Small intestine (tissue), 7 donors: ENCODE data around the gene PHTF2. TPM values are rescaled to one million over a fixed set of nuclear protein-coding genes. Genes with fewer than 3 reads are reported as not detected.

Source experiments
- DNase-seq, 2 donors: peaks; one replicate each; pipeline versions ENCODE4 v3.0.0 to v3.0.0-alpha.2; 2013
- FAIRE-seq: peaks from 2 replicates; lab custom pipeline; 2012; peaks lifted over from hg19 to GRCh38; lab: Jason Lieb, UNC
- H3K27ac ChIP-seq, 3 donors: one replicate each; pipeline ENCODE4 v1.5.1; 2013; ENCODE audit warnings: low read length in 2 of 3, mild to moderate bottlenecking in 2 of 3, control low read depth in 1 of 3, inconsistent platforms in 1 of 3, low read depth in 1 of 3, moderate library complexity in 1 of 3
- H3K27me3 ChIP-seq, 3 donors: one replicate each; pipeline ENCODE4 v1.6.1; 2013; ENCODE audit warnings: low read length in 3 of 3, inconsistent platforms in 1 of 3; ENCODE audit not compliant: control insufficient read depth in 3 of 3, insufficient read depth in 3 of 3
- H3K36me3 ChIP-seq, 3 donors: one replicate each; pipeline ENCODE4 v1.6.1; 2013; ENCODE audit warnings: low read length in 3 of 3, inconsistent platforms in 1 of 3, low read depth in 1 of 3, mild to moderate bottlenecking in 1 of 3, moderate library complexity in 1 of 3; ENCODE audit not compliant: control insufficient read depth in 3 of 3, insufficient read depth in 2 of 3
- H3K4me1 ChIP-seq, 3 donors: one replicate each; pipeline ENCODE4 v1.6.1; 2013; ENCODE audit warnings: low read length in 2 of 3, inconsistent platforms in 1 of 3, low read depth in 1 of 3, mild to moderate bottlenecking in 1 of 3, moderate library complexity in 1 of 3; ENCODE audit not compliant: control insufficient read depth in 3 of 3, insufficient read depth in 2 of 3
- H3K4me3 ChIP-seq, 3 donors: one replicate each; pipeline ENCODE4 v1.5.1; 2013; ENCODE audit warnings: low read length in 3 of 3, control low read depth in 1 of 3, inconsistent platforms in 1 of 3, low read depth in 1 of 3, mild to moderate bottlenecking in 1 of 3, moderate library complexity in 1 of 3
- H3K9me3 ChIP-seq, 2 donors: one replicate each; pipeline ENCODE4 v1.6.1; 2013; ENCODE audit warnings: low read depth in 1 of 2, low read length in 1 of 2; ENCODE audit not compliant: control insufficient read depth in 2 of 2, insufficient read depth in 1 of 2
- WGBS, 3 donors: extraction: QIAGEN DNeasy Blood & Tissue Kit; methylation state at CpG; one replicate each; pipeline ENCODE4 v1.1.7; 2013; 5-methylcytosine and 5-hydroxymethylcytosine counted together
- polyA plus RNA-seq, 4 donors: library from polyadenylated mRNA; stranded (reverse) in 3 of 4; unstranded in 1 of 4; fragments of 200-250 nt in 3 of 4; fragments of 120-200 nt in 1 of 4; gene quantifications; one replicate each; pipeline versions ENCODE4 v1.2.1 to v1.2.3, GENCODE V29; 2013
- donor health status: healthy with polysubstance abuse.
- donor health status: control.
- donor health status: control.
- donor health status: Bipolar disorder and iron deficiency.
- donor health status: healthy.

PHTF2 gene
- polyA plus RNA-seq, 4 donors = 1.8 to 10.1 (median 2.7) TPM

DNA sequence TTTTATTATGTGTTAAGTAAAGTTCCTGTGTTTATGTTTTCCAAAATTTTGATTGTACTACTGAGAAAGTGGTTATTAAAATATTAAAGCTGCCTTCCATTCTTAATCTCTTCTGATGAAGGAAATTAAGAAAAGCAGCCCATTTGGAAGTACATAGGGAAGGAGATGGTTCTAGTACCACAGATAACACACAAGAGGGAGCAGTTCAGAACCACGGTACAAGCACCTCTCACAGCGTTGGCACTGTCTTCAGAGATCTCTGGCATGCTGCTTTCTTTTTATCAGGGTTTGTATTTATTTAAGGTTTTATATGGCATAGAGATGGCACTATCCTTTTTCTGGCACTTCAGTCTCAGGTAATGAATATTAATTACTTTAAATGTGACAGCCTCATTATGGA lies 111.6 kb downstream of the PHTF2 start:
- FAIRE-seq (no peak), DNase-seq (no peak)
- Histone ChIP-seq H3K36me3 (peaks cover 0 to 10% (median 0%) of the 10 kb centered on the region in 3 donors), H3K4me3 (no peak overlapping the region), H3K27me3 (no peaks in the 10 kb centered on the region), H3K27ac (no peak overlapping the region), H3K4me1 (no peaks in the 10 kb centered on the region), H3K9me3 (no peaks in the 10 kb centered on the region)
- 60 to 80% (median 67%) methylated on average over 2 of the region's 2 CpGs for WGBS, 3 donors

DNA sequence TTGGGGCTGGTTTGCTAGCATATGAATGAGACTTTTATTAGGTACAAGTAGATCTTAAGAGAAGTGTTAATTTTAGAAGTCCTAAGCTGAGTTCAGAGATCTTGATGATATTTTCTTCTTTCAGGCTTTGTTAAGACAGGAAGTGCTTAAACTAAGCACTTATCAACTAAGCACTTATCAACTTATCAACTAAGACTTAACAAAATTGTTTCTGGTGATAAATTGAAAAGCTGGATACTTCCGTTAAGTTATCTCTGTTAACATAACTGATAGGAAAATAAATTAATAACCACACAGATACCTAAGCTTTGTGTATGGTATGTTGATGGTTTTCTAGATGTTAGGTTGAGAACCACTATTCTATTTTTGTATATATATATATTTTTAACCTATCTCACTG lies 113.7 kb downstream of the PHTF2 start:
- Histone ChIP-seq H3K27me3 (no peaks in the 10 kb centered on the region), H3K4me3 (no peak overlapping the region), H3K27ac (no peak overlapping the region), H3K4me1 (no peaks in the 10 kb centered on the region), H3K9me3 (no peaks in the 10 kb centered on the region), H3K36me3 (peaks cover 0 to 4% (median 0%) of the 10 kb centered on the region in 3 donors)
- 43 to 63% (median 62%) methylated on average over 1 of the region's 1 CpG for whole genome bisulfite sequencing, 3 donors
- no peak for DNase-seq
- FAIRE-seq = no peak

DNA sequence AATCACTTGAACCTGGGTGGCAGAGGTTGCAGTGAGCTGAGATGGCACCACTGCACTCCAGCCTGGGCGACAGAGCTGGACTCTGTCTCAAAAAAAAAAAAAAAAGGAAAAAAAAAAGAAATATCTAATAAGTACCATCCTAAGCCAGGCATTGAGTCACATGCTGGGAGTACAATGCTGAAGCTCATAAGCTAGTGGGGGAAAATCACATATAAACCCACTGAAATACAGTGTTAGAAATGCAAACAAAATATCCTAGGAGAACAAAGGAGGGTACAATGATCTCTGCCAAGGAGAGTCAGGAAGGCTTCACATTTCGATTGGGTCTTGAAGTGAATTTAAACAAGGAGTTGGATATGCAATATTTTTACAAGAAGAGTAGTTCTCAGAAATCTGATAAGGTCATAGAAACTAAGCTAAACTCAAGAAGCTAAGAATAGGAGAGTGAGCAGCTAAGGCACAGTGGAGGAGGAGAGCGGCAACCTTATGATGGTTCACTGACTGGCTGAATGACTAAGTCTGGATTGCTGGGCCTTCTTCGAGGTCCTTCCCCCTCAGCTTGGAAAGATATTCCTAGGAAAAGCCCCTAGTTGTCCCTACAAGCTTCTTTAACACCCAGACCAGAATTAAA lies 115.5 kb downstream of the PHTF2 start:
- 91 to 95% (median 91%) methylated on average over 4 of the region's 4 CpGs for WGBS, 3 donors
- no peak overlapping the region for H3K4me3 ChIP-seq
- DNase-seq = no peak
- no peak for FAIRE-seq
- H3K36me3 ChIP-seq = peaks cover 0 to 4% (median 0%) of the 10 kb centered on the region in 3 donors
- H3K27ac ChIP-seq = no peak overlapping the region
- H3K9me3 ChIP-seq = no peaks in the 10 kb centered on the region
- no peaks in the 10 kb centered on the region for H3K27me3 ChIP-seq
- no peaks in the 10 kb centered on the region for H3K4me1 ChIP-seq

DNA sequence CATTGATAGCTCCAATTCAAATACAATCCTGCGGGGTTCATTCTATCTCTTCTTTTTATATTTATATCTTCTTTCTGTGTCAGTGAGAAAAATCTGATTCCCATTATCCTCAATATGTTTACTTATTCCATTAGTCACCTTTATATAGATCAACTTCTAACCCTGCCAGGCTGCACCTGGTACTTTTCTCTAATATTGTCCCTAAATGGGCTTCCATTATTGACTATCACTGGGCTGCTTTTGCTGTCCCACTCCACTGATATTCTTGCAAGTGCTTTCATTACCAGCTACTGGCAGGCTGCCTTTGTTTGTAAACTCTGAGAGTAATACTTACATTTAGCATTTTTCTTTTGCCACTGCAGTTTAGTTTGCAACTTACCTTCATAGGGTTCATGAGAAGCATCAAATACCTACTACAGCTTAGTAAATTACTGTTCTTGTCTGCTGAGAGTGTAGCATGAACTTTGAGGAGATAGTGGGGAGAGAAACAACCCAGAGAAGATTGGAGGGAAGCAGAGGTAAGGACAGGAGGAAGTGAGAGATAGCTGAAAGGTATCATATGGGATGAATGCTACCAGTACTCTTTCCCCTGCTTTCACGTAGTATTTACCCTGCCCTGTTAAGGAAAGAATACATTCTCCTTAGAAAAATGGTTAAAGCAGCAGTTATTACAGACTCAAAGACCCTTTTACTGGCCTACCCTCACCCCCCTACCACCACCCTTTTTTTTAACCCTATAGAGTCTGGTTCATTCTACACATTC lies 119.1 kb downstream of the PHTF2 start:
- H3K36me3 ChIP-seq = peaks cover 0 to 4% (median 0%) of the 10 kb centered on the region in 3 donors
- WGBS, 3 donors = 95 to 97% (median 96%) methylated on average over 2 of the region's 2 CpGs
- H3K4me3 ChIP-seq = no peak overlapping the region
- no peaks in the 10 kb centered on the region for H3K27me3 ChIP-seq
- FAIRE-seq (no peak), DNase-seq (no peak)
- no peak overlapping the region for H3K27ac ChIP-seq
- no peaks in the 10 kb centered on the region for H3K9me3 ChIP-seq
- H3K4me1 ChIP-seq = no peaks in the 10 kb centered on the region

DNA sequence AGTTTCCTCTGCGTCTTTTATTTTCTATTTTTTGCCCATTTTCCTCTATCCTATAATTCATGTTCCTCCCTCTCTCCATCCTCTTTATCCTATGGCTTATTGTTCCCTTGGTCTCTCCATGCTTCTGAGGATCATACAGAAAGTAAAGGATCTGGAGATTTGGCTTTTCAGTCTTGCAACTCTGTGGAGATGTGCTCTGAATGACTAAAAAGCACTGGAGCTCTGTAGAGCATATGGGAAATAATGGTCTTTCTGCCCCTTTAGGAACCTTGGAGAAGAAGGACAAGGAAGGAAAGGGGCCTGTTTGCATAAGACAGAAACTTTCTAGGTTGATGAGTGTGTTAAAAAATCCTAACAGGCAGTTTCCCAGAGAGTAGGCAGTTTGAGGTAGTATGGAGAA lies 120.1 kb downstream of the PHTF2 start:
- Histone ChIP-seq H3K36me3 (peaks cover 0 to 4% (median 0%) of the 10 kb centered on the region in 3 donors), H3K9me3 (no peaks in the 10 kb centered on the region), H3K4me3 (no peak overlapping the region), H3K27ac (no peak overlapping the region), H3K27me3 (no peaks in the 10 kb centered on the region), H3K4me1 (no peaks in the 10 kb centered on the region)
- DNase-seq (no peak), FAIRE-seq (no peak)
- WGBS, 3 donors = 92 to 97% (median 97%) methylated on average over 1 of the region's 1 CpG

DNA sequence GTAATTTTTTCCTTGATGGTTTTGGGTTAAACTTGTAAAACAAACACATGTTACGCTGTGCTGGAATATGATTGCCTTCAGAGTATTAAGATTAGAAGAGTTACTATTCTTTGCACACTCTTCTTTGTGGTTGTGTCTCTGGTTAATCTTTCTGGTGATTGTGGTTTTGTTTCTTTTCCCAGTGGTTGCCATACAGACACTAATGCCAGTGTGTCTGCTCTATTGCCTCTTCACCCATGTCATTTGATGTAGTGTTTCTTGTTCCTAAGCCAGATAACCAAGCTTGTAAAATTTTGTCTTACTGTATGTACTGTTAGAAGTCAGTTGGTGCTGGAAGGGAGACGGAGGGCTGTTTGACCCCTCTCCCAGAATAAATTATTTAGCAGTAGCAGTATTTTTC lies 124.8 kb downstream of the PHTF2 start:
- Histone ChIP-seq H3K4me1 (no peaks in the 10 kb centered on the region), H3K27me3 (no peaks in the 10 kb centered on the region), H3K27ac (no peak overlapping the region), H3K36me3 (peaks cover 2 to 9% (median 2%) of the 10 kb centered on the region in 3 donors), H3K9me3 (no peaks in the 10 kb centered on the region), H3K4me3 (no peak overlapping the region)
- no peak for DNase-seq
- no peak for FAIRE-seq
- 79 to 94% (median 85%) methylated on average over 2 of the region's 2 CpGs for WGBS, 3 donors

DNA sequence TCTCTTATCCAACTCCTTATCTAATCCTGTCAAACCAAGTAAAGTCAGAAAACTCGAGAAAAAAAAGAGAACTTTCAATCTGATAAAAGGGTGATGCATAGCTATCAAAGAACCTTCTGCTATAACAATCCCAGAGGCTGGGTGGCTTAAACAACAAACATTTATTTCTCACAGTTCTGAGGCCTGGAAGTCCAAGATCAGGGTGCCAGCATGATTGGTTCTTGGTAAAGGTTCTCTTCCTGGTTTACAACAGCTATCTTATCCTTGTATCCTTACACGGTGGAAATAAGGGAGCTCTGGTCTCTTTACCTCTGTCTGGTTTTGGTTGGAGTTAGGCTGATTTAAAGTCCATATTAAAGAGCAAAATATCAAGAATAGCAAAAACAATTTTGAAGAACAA lies 131.9 kb downstream of the PHTF2 start:
- H3K27ac ChIP-seq = no peak overlapping the region
- DNase-seq (no peak), FAIRE-seq (no peak)
- no peaks in the 10 kb centered on the region for H3K27me3 ChIP-seq
- H3K4me1 ChIP-seq = no peaks in the 10 kb centered on the region
- H3K9me3 ChIP-seq = no peaks in the 10 kb centered on the region
- peaks cover 0 to 11% (median 2%) of the 10 kb centered on the region in 3 donors for H3K36me3 ChIP-seq
- H3K4me3 ChIP-seq = no peak overlapping the region
- 55 to 76% (median 73%) methylated on average over 2 of the region's 2 CpGs for WGBS, 3 donors

DNA sequence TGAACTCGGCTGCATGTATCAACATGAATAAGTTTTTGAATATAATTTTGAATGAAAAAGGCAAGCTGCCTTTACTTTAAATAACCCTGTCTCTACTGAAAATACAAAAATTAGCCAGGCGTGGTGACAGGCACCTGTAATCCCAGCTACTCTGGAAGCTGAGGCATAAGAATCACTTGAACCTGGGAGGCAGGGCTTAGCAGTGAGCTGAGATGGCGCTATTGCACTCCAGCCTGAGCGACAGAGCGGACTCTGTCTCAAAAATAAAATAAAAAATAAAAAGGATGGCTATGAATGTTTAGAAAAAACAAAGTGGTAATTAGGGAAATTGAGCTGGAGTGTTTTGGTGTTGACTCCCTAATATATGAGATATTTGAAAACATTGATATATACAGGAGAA lies 133.3 kb downstream of the PHTF2 start:
- 70 to 84% (median 84%) methylated on average over 5 of the region's 5 CpGs for WGBS, 3 donors
- H3K36me3 ChIP-seq = peaks cover 0 to 8% (median 0%) of the 10 kb centered on the region in 3 donors
- no peaks in the 10 kb centered on the region for H3K9me3 ChIP-seq
- FAIRE-seq (no peak), DNase-seq (no peak)
- H3K27me3 ChIP-seq = no peaks in the 10 kb centered on the region
- H3K4me1 ChIP-seq = no peaks in the 10 kb centered on the region
- no peak overlapping the region for H3K27ac ChIP-seq
- H3K4me3 ChIP-seq = no peak overlapping the region
